Upper lobe of right lung (tissue), 1 donor: Measurements from ENCODE around the gene H3-3A. TPM values are rescaled to one million over a fixed set of nuclear protein-coding genes. Genes with fewer than 3 reads are reported as not detected.

Experiments used
- ATAC-seq: fragments of 200-7000 bp; cut with Tn5 transposase; one replicate; pipeline ENCODE4 v1.9.1; 2020; ENCODE audit warnings: mild to moderate bottlenecking, moderate library complexity
- DNase-seq: peaks from one replicate; pipeline ENCODE4 v3.0.0-alpha.2; 2020
- H3K27ac ChIP-seq: fragments of 200-600 bp; one replicate; pipeline ENCODE4 v1.8.0; 2022
- H3K27me3 ChIP-seq: fragments of 200-600 bp; one replicate; pipeline ENCODE4 v1.8.0; 2022; ENCODE audit warnings: mild to moderate bottlenecking
- H3K36me3 ChIP-seq: fragments of 200-600 bp; one replicate; pipeline ENCODE4 v1.8.0; 2022
- H3K4me1 ChIP-seq: fragments of 200-600 bp; one replicate; pipeline ENCODE4 v1.8.0; 2022
- H3K4me3 ChIP-seq: fragments of 200-600 bp; one replicate; pipeline ENCODE4 v1.8.0; 2022; ENCODE audit warnings: mild to moderate bottlenecking
- H3K9me3 ChIP-seq: fragments of 200-600 bp; one replicate; pipeline ENCODE4 v1.8.0; 2022
- intact Hi-C: fragments of 100-400 bp; cut with DNase I; formaldehyde crosslinking; loops from one replicate; pipeline ENCODE4 v1.11.0; 2022
- total RNA-seq: library from RNA; stranded (reverse); fragmentation: NEBNext Ultra II Directional; extraction: Animal tissue kit (Norgen Biotek cat#: 25700); gene quantifications from one replicate; pipeline ENCODE4 v1.2.1, GENCODE V29; 2021
- TF ChIP-seq, protein P1 (sequence below): fragments of 200-600 bp; IDR thresholded peaks from one replicate; pipeline ENCODE4 v1.8.0; 2022; ENCODE audit warnings: antibody characterized with exemption
- donor health status: DM: no; HTN: yes; CAD: no; lungs with severe emphysema.

The H3-3A gene
- total RNA-seq, 1 donor from 2014 or later: 435 TPM

DNA sequence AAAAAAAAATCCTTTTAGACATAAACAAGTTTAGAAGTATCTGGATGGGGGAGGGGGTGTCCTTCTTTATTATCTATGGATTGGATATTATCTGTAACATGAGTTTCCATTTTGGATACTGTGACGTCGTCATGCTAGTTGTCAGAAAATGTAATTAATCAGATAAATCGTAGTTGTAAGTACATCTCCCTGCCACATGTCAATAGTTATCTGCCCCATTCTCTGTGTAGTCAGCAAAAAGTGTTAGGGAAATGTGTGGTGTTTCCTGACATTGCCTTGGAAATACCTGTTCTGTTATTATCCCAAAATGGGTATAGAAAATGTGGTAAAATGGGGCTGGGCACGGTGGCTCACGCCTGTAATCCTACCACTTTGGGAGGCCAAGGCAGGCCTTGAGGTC, 38.8 kb upstream of the H3-3A start:
- Histone ChIP-seq H3K9me3 (no peaks in the 10 kb centered on the region), H3K4me3 (no peak overlapping the region), H3K36me3 (no peaks in the 10 kb centered on the region), H3K27me3 (no peaks in the 10 kb centered on the region), H3K4me1 (no peaks in the 10 kb centered on the region), H3K27ac (no peak overlapping the region)
- TF ChIP-seq, protein P1, sequence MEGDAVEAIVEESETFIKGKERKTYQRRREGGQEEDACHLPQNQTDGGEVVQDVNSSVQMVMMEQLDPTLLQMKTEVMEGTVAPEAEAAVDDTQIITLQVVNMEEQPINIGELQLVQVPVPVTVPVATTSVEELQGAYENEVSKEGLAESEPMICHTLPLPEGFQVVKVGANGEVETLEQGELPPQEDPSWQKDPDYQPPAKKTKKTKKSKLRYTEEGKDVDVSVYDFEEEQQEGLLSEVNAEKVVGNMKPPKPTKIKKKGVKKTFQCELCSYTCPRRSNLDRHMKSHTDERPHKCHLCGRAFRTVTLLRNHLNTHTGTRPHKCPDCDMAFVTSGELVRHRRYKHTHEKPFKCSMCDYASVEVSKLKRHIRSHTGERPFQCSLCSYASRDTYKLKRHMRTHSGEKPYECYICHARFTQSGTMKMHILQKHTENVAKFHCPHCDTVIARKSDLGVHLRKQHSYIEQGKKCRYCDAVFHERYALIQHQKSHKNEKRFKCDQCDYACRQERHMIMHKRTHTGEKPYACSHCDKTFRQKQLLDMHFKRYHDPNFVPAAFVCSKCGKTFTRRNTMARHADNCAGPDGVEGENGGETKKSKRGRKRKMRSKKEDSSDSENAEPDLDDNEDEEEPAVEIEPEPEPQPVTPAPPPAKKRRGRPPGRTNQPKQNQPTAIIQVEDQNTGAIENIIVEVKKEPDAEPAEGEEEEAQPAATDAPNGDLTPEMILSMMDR: no peak
- ATAC-seq (no peak), DNase-seq (no peak)
- intact Hi-C loops: no loop called here

DNA sequence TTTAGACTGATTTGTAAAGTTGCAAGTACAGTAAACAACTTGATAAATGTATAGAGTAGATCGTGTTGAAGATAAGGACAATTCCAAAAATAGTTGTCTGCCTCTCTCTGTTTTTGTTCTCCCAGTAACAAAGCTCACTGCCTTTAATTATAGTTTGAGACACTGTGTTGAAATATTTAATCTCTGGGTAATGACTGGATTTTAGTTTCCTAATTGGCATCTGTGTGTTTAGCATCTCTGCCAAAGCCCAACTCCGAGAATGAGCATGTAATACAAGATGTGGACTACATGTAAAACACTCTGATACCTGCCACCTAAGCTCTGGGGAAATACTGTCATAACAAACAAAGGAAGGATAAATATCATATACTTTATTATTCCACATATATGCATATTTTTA, 35.7 kb upstream of the H3-3A start:
- H3K27me3 ChIP-seq: no peaks in the 10 kb centered on the region

DNA sequence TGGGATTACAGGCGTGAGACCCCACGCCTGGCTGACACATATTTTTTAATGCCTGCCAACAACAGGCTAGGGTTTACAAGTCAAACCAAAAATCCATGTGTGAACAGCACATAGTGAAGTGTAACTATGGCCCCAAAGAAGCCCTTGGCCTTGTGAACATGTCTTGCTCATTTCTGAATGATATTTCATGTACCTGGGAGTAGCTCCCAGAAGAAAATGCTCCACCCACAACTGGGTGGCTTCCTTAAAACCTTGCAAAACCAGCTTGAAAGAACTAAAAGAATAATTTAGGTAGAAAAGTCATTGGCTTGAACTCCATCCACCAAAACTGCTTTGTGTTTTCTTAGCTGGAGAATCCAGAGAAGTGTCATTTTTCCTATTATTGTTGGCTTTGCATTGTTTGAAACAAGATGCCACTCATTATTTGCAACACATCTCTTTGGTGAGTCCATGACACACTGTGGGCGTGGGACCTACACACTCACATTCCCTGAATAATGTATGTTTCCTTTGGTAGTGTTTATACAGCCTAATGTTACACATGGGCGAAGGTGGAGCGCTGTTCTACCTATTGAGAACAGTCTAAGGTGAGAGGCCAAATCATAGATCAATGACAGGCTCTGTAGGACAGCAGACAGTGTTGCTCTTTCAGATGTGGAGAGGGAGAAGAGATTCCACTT, 34.8 kb upstream of the H3-3A start:
- Histone ChIP-seq H3K4me3 (no peak overlapping the region), H3K9me3 (no peaks in the 10 kb centered on the region), H3K4me1 (peaks cover 5% of the 10 kb centered on the region), H3K27me3 (no peaks in the 10 kb centered on the region), H3K36me3 (no peaks in the 10 kb centered on the region), H3K27ac (no peak overlapping the region)
- TF ChIP-seq, protein P1: no peak
- ATAC-seq: no peak
- DNase-seq: no peak
- intact Hi-C loops: no loop called here

More for the DNA sequence above, 35.7 kb upstream of the H3-3A start:
- ATAC-seq: no peak
- H3K9me3 ChIP-seq: no peaks in the 10 kb centered on the region
- no peak overlapping the region for H3K4me3 ChIP-seq
- no peaks in the 10 kb centered on the region for H3K36me3 ChIP-seq
- TF ChIP-seq, protein P1: no peak
- peaks cover 5% of the 10 kb centered on the region for H3K4me1 ChIP-seq
- no peak overlapping the region for H3K27ac ChIP-seq
- intact Hi-C loops: no loop called here
- no peak for DNase-seq

DNA sequence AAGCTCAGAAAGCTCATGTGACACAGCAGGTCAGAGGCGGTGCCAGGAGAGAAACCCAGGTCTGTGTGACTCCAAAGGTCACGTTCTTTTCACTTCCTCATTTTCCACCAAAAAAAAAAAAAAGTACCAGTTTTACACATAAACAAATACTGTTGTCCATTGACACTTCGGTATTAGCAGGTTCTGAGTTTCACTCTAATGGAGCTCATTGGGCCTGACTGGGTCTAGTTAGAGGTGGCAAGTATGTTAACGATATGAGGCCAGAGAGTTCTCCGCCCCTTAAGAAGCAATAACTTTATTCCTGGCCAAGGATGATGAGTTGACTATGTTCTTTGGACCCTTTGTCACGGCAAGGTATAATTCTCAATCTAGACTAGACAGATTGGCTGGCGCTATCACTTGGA, 33.4 kb upstream of the H3-3A start:
- intact Hi-C loops: no loop called here

DNA sequence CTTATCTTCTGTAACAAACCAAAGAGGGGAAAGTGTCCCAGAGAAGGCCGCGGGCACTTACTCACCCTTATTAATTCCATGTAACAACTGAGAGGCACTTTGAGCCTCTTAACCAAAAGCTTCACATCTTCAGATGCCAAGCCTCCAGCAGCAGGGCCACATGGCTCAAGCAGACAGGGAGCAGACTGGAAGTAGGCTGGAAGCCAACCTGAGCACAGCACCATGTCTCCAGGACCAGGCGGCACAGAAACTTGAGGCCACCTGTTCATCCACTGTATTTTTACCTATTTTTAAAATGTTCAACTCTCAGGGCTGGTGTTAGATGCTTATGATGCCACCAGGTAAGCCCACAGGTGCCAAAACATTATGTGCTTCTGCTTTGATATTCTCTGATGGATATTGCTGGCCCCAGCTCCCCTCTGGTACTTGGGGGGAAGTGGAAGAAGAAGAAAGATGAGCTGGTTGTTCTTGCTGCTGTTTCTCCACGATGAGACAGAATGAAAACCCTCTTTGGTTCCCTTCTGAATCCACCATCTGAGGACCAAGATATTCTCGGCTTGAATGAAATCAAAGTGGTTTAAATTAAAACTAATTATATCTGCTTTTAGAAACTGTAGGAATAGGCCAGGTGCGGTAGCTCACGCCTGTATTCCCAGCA, 32.8 kb upstream of the H3-3A start:
- intact Hi-C loops: no loop called here
- no peak for ATAC-seq
- H3K27ac ChIP-seq: no peak overlapping the region

More for the DNA sequence above, 33.4 kb upstream of the H3-3A start:
- Histone ChIP-seq H3K36me3 (no peaks in the 10 kb centered on the region), H3K27ac (no peak overlapping the region), H3K9me3 (no peaks in the 10 kb centered on the region), H3K27me3 (no peaks in the 10 kb centered on the region), H3K4me3 (no peak overlapping the region), H3K4me1 (peaks cover 9% of the 10 kb centered on the region)
- ATAC-seq (peak; percentile 53), DNase-seq (no peak)
- TF ChIP-seq, protein P1: no peak

More for the DNA sequence above, 32.8 kb upstream of the H3-3A start:
- DNase-seq: no peak
- H3K4me3 ChIP-seq: no peak overlapping the region
- peaks cover 15% of the 10 kb centered on the region for H3K4me1 ChIP-seq
- no peaks in the 10 kb centered on the region for H3K27me3 ChIP-seq
- H3K9me3 ChIP-seq: no peaks in the 10 kb centered on the region
- TF ChIP-seq, protein P1: no peak
- no peaks in the 10 kb centered on the region for H3K36me3 ChIP-seq
